OCI-LY7 (cell line): ENCODE results near the gene IFIT1B. TPM values are rescaled to one million over a fixed set of nuclear protein-coding genes. Genes with fewer than 3 reads are reported as not detected.

ENCODE experiments used
- BruUV-seq: library from RNA; stranded (reverse); fragments of 400-500 nt; replicated peaks from 2 replicates; lab custom pipeline; 2021; lab: Mats Ljungman, UMichigan
- CTCF ChIA-PET: fragments of 300-600 bp; sonication (Branson Sonifier 250); formaldehyde crosslinking; loops from one replicate; lab custom pipeline; 2022; ENCODE audit warnings: antibody characterized with exemption; ENCODE audit not compliant: unreplicated experiment; lab: Charles Lee
- POLR2A ChIA-PET: fragments of 300-600 bp; sonication (Branson Sonifier 250); formaldehyde crosslinking; loops from one replicate; lab custom pipeline; 2022; ENCODE audit warnings: antibody characterized with exemption; lab: Charles Lee
- DNase-seq: peaks from one replicate; pipeline ENCODE4 v3.0.0-alpha.2; 2015; ENCODE audit warnings: low spot score
- H2AFZ ChIP-seq: fragments of 200-600 bp; sonication (generic), shearing (Covaris generic); 2 replicates; pipeline ENCODE4 v1.6.1; 2014; ENCODE audit warnings: mild to moderate bottlenecking, antibody characterized with exemption, low read length, moderate library complexity
- H3K27ac ChIP-seq: fragments of 200-600 bp; sonication (generic); 2 replicates; pipeline ENCODE4 v1.5.1; 2014; ENCODE audit warnings: mixed run types, low read depth, mild to moderate bottlenecking, moderate library complexity, low read length, inconsistent platforms; ENCODE audit not compliant: poor library complexity, severe bottlenecking
- H3K36me3 ChIP-seq: fragments of 200-600 bp; sonication (generic); 2 replicates; pipeline ENCODE4 v1.6.1; 2014; ENCODE audit warnings: mild to moderate bottlenecking, antibody characterized with exemption, low read length, moderate library complexity, mixed read lengths; ENCODE audit not compliant: insufficient read depth
- H3K4me1 ChIP-seq: fragments of 200-600 bp; sonication (generic); 2 replicates; pipeline ENCODE4 v1.5.1; 2014; ENCODE audit warnings: mild to moderate bottlenecking, low read length; ENCODE audit not compliant: insufficient read depth, poor library complexity, severe bottlenecking
- H3K4me2 ChIP-seq: fragments of 200-600 bp; sonication (generic); 2 replicates; pipeline ENCODE4 v1.6.1; 2014; ENCODE audit warnings: mild to moderate bottlenecking, low read length
- H3K4me3 ChIP-seq: fragments of 200-600 bp; sonication (generic); 2 replicates; pipeline ENCODE4 v1.5.1; 2014; ENCODE audit warnings: mild to moderate bottlenecking, low read depth, low read length; ENCODE audit not compliant: poor library complexity, severe bottlenecking
- H3K79me2 ChIP-seq: fragments of 200-600 bp; sonication (generic); 2 replicates; pipeline ENCODE4 v1.6.1; 2016; ENCODE audit warnings: low read depth, mild to moderate bottlenecking, low read length, moderate library complexity, mixed read lengths; ENCODE audit not compliant: insufficient read depth
- H3K9me2 ChIP-seq: fragments of 200-600 bp; sonication (generic); 2 replicates; pipeline ENCODE4 v1.6.1; 2016; ENCODE audit warnings: mild to moderate bottlenecking, low read length, mixed read lengths; ENCODE audit not compliant: insufficient read depth
- H3K9me3 ChIP-seq: fragments of 200-600 bp; sonication (generic); 2 replicates; pipeline ENCODE4 v1.6.1; 2014; ENCODE audit warnings: mild to moderate bottlenecking, mixed run types, low read length, mixed read lengths
- H4K20me1 ChIP-seq: fragments of 200-600 bp; sonication (generic); 2 replicates; pipeline ENCODE4 v1.6.1; 2014; ENCODE audit warnings: mild to moderate bottlenecking, antibody characterized with exemption, low read length, moderate library complexity, mixed read lengths; ENCODE audit not compliant: insufficient read depth
- CTCF ChIP-seq: fragments of 200-600 bp; sonication (generic); conservative IDR thresholded peaks from 2 replicates; pipeline ENCODE4 v1.5.1; 2014; ENCODE audit warnings: mild to moderate bottlenecking, antibody characterized with exemption, low read length, moderate library complexity, mixed read lengths
- EZH2phosphoT487 ChIP-seq: fragments of 200-600 bp; sonication (generic); IDR thresholded peaks from 2 replicates; pipeline ENCODE4 v1.6.1; 2018; ENCODE audit warnings: low read depth, borderline replicate concordance, mild to moderate bottlenecking, mixed run types, antibody characterized with exemption, low read length, moderate library complexity, mixed read lengths
- intact Hi-C: fragments of 100-400 bp; cut with micrococcal nuclease; formaldehyde crosslinking; loops from one replicate; pipeline ENCODE4 v1.10.0; 2022; ENCODE audit not compliant: unreplicated experiment
- total RNA-seq, 2 experiments: library from RNA; depleted of rRNA in 1 of 2; stranded (reverse); fragments of >200 nt in 1 of 2; shearing (Covaris generic) in 1 of 2; gene quantifications; 2 replicates each; pipeline ENCODE4 v1.2.3, GENCODE V29; 2014 to 2022

Gene IFIT1B
- total RNA-seq, 2 experiments from 2014 or later, result not detected

- no peaks in the 10 kb centered on the region for H3K9me2 ChIP-seq
- no peaks in the 10 kb centered on the region for H3K79me2 ChIP-seq
- no peak for TF ChIP-seq CTCF
- no peak for TF ChIP-seq EZH2phosphoT487
- no peak overlapping the region for H3K4me2 ChIP-seq
- no peaks in the 10 kb centered on the region for H3K9me3 ChIP-seq
- CTCF ChIA-PET, result no interaction called here
- intact Hi-C loops, result no loop called here
- no peak overlapping the region for H2AFZ ChIP-seq
- POLR2A ChIA-PET, result no interaction called here
- H3K27ac ChIP-seq, result no peak overlapping the region
- no peak overlapping the region for H3K4me3 ChIP-seq
- H3K4me1 ChIP-seq, result no peaks in the 10 kb centered on the region
- no peak for DNase-seq
- no TSS peak for BruUV-seq
- no peaks in the 10 kb centered on the region for H4K20me1 ChIP-seq
- H3K36me3 ChIP-seq, result no peaks in the 10 kb centered on the region
Observed at GRCh38 chr10:89355394-89355931, 22.4 kb upstream of the IFIT1B start.

GRCh38 chr10:89357096-89357495 is 20.8 kb upstream of the IFIT1B start:
- H3K4me1 ChIP-seq, result no peaks in the 10 kb centered on the region
- H2AFZ ChIP-seq, result no peak overlapping the region
- no peaks in the 10 kb centered on the region for H4K20me1 ChIP-seq
- no peaks in the 10 kb centered on the region for H3K9me2 ChIP-seq
- no peaks in the 10 kb centered on the region for H3K79me2 ChIP-seq
- BruUV-seq, result no TSS peak
- ChIA-PET POLR2A (no interaction called here), CTCF (no interaction called here)
- H3K4me3 ChIP-seq, result no peak overlapping the region
- TF ChIP-seq EZH2phosphoT487 (no peak), CTCF (no peak)
- H3K27ac ChIP-seq, result no peak overlapping the region
- no peaks in the 10 kb centered on the region for H3K36me3 ChIP-seq
- DNase-seq, result no peak
- H3K4me2 ChIP-seq, result no peak overlapping the region
- no peaks in the 10 kb centered on the region for H3K9me3 ChIP-seq
- intact Hi-C loops, result no loop called here

GRCh38 chr10:89357975-89358374 is 19.9 kb upstream of the IFIT1B start:
- Histone ChIP-seq H3K79me2 (no peaks in the 10 kb centered on the region), H4K20me1 (no peaks in the 10 kb centered on the region), H3K27ac (no peak overlapping the region), H3K4me2 (no peak overlapping the region), H3K36me3 (no peaks in the 10 kb centered on the region), H2AFZ (no peak overlapping the region), H3K9me3 (no peaks in the 10 kb centered on the region), H3K4me1 (no peaks in the 10 kb centered on the region), H3K9me2 (no peaks in the 10 kb centered on the region), H3K4me3 (no peak overlapping the region)
- POLR2A ChIA-PET, result no interaction called here
- CTCF ChIA-PET, result no interaction called here
- intact Hi-C loops, result no loop called here
- BruUV-seq, result no TSS peak
- no peak for DNase-seq
- TF ChIP-seq CTCF (no peak), EZH2phosphoT487 (no peak)
